GM12878 (cell line): ENCODE results near the gene ZC3H8. TPM values are rescaled to one million over a fixed set of nuclear protein-coding genes. Genes with fewer than 3 reads are reported as not detected.

ENCODE experiments used
- ATAC-seq: fragments of 200-7000 bp; cut with Tn5 transposase; 3 replicates; pipeline ENCODE4 v1.9.1; 2020; ENCODE audit warnings: mild to moderate bottlenecking, moderate library complexity
- BruUV-seq: library from RNA; stranded (reverse); fragments of 400-500 nt; replicated peaks from 2 replicates; lab custom pipeline; 2021; lab: Mats Ljungman, UMichigan
- CTCF ChIA-PET: fragments of 300-600 bp; sonication (Branson Sonifier 250); formaldehyde crosslinking; extraction: SDS; loops from one replicate; lab custom pipeline; 2021; ENCODE audit warnings: inconsistent platforms; lab: Yijun Ruan, JAX
- POLR2A ChIA-PET: fragments of 350-600 bp; formaldehyde crosslinking; extraction: SDS; loops from one replicate; lab custom pipeline; 2021; ENCODE audit warnings: inconsistent platforms; lab: Charles Lee
- RAD21 ChIA-PET: fragments of 300-600 bp; sonication (Branson Sonifier 250); formaldehyde crosslinking; loops from one replicate; lab custom pipeline; 2023; ENCODE audit warnings: antibody characterized with exemption; ENCODE audit not compliant: unreplicated experiment; lab: Charles Lee
- SMC1A ChIA-PET: fragments of 300-600 bp; sonication (Branson Sonifier 250); formaldehyde crosslinking; loops from one replicate; lab custom pipeline; 2023; ENCODE audit not compliant: unreplicated experiment, uncharacterized antibody; lab: Charles Lee
- DNase-seq: peaks from one replicate; pipeline ENCODE4 v3.0.0-alpha.2; 2011; ENCODE audit warnings: low read depth, low spot score
- FAIRE-seq: peaks from 3 replicates; lab custom pipeline; 2011; peaks lifted over from hg19 to GRCh38; lab: Jason Lieb, UNC
- H2AFZ ChIP-seq: 2 replicates; pipeline ENCODE4 v1.6.0; 2011; ENCODE audit warnings: low read depth, low read length, control low read depth; ENCODE audit not compliant: control insufficient read depth
- H3K27ac ChIP-seq: 2 replicates; pipeline ENCODE4 v1.5.1; 2011; ENCODE audit warnings: control low read depth; ENCODE audit not compliant: control insufficient read depth, insufficient read depth
- H3K27me3 ChIP-seq, 2 experiments: replicated peaks in 1 of 2; 2 replicates each; pipeline versions ENCODE4 v1.6.0 to v1.6.1; 2011; ENCODE audit warnings: low read length in 1 of 2; ENCODE audit not compliant: control insufficient read depth in 2 of 2, insufficient read depth in 2 of 2
- H3K36me3 ChIP-seq, 2 experiments: 2 replicates each; pipeline ENCODE4 v1.5.1; 2011; ENCODE audit warnings: low read length in 1 of 2; ENCODE audit not compliant: control insufficient read depth in 2 of 2, insufficient read depth in 2 of 2
- H3K4me1 ChIP-seq: 2 replicates; pipeline ENCODE4 v1.6.1; 2011; ENCODE audit warnings: mild to moderate bottlenecking, low read length, moderate library complexity, mixed read lengths; ENCODE audit not compliant: control insufficient read depth, insufficient read depth
- H3K4me2 ChIP-seq: 2 replicates; pipeline ENCODE4 v1.6.0; 2011; ENCODE audit warnings: control low read depth; ENCODE audit not compliant: control insufficient read depth, insufficient read depth
- H3K4me3 ChIP-seq: fragments of 200-600 bp; sonication (generic); 2 replicates; pipeline ENCODE4 v1.5.1; 2016
- H3K79me2 ChIP-seq: 2 replicates; pipeline ENCODE4 v1.6.0; 2011; ENCODE audit warnings: low read length; ENCODE audit not compliant: control insufficient read depth, insufficient read depth
- H3K9ac ChIP-seq: 2 replicates; pipeline ENCODE4 v1.8.0; 2011; ENCODE audit warnings: low read length, control low read depth, mixed read lengths; ENCODE audit not compliant: control insufficient read depth, insufficient read depth
- H3K9me3 ChIP-seq: replicated peaks from 3 replicates; pipeline ENCODE4 v1.5.1; 2011; ENCODE audit warnings: mild to moderate bottlenecking, low read length; ENCODE audit not compliant: control insufficient read depth, insufficient read depth
- H4K20me1 ChIP-seq: 2 replicates; pipeline ENCODE4 v1.6.0; 2011; ENCODE audit not compliant: control insufficient read depth, insufficient read depth
- NFYA ChIP-seq: IDR thresholded peaks from 2 replicates; pipeline ENCODE4 v1.6.1; 2011; ENCODE audit warnings: low read depth, mild to moderate bottlenecking, low read length, improper control_type of control experiment, borderline replicate concordance
- PAX5 ChIP-seq: IDR thresholded peaks from 2 replicates; pipeline ENCODE4 v1.6.1; 2011; ENCODE audit warnings: low read depth, low read length, borderline replicate concordance
- SUPT20H ChIP-seq: IDR thresholded peaks from 2 replicates; pipeline ENCODE4 v1.6.1; 2011; ENCODE audit warnings: low read depth, mild to moderate bottlenecking, low read length, moderate library complexity, borderline replicate concordance; ENCODE audit not compliant: control insufficient read depth
- TCF7 ChIP-seq: IDR thresholded peaks from 2 replicates; pipeline ENCODE4 v1.6.1; 2014; ENCODE audit warnings: antibody characterized with exemption, borderline replicate concordance
- WGBS: methylation state at CpG from one replicate; pipeline ENCODE4 v1.1.6; 2016; ENCODE audit warnings: low lambda C conversion rate; ENCODE audit not compliant: insufficient replicate concordance, insufficient coverage; ENCODE audit errors: missing lambda C conversion rate; 5-methylcytosine and 5-hydroxymethylcytosine counted together
- in situ Hi-C: fragments of 300-500 bp; cut with MboI; formaldehyde crosslinking; loops from 9 replicates; pipeline ENCODE4 v1.14.3; 2018; ENCODE audit warnings: mixed read lengths
- intact Hi-C: fragments of 100-400 bp; cut with micrococcal nuclease; formaldehyde crosslinking; loops from one replicate; pipeline ENCODE4 v1.14.2; 2022; ENCODE audit not compliant: unreplicated experiment
- polyA plus RNA-seq, 11 experiments: library from polyadenylated mRNA; depleted of rRNA in 4 of 11; unstranded in 6 of 11; stranded (reverse) in 5 of 11; fragments of >200 nt; fragmentation: Nextera tagmentation in 4 of 11; fragmentation: Illumina TruSeq in 1 of 11; extraction: Ambion mirVana in 4 of 11; extraction: Trizol in 1 of 11; gene quantifications; 1 replicate in 1 of 11; 2 replicates in 10 of 11; pipeline versions ENCODE4 v1.2.1 to v1.2.3, GENCODE V29; 2011 to 2016; ENCODE audit warnings: inconsistent platforms in 2 of 11, missing spikeins in 2 of 11, low read depth in 1 of 11
- total RNA-seq, 4 experiments: library from RNA; depleted of rRNA in 3 of 4; stranded (reverse); fragments of >200 nt in 3 of 4; fragmentation: Illumina TruSeq in 1 of 4; extraction: Trizol in 1 of 4; gene quantifications; 2 replicates each; pipeline versions ENCODE4 v1.2.1 to v1.2.3, GENCODE V29; 2013 to 2021
- TF ChIP-seq, protein P1 (sequence below): fragments of 150-350 bp; IDR thresholded peaks from 2 replicates; pipeline ENCODE4 v1.6.1; 2016; ENCODE audit warnings: low read depth, low read length

The ZC3H8 gene
- total and polyA plus RNA-seq, 10 of the 15 experiments (the other 5 are each of a cell fraction or from before 2014, with no cell fraction given), result 9.9 to 28.4 (median 19.5) TPM

DNA sequence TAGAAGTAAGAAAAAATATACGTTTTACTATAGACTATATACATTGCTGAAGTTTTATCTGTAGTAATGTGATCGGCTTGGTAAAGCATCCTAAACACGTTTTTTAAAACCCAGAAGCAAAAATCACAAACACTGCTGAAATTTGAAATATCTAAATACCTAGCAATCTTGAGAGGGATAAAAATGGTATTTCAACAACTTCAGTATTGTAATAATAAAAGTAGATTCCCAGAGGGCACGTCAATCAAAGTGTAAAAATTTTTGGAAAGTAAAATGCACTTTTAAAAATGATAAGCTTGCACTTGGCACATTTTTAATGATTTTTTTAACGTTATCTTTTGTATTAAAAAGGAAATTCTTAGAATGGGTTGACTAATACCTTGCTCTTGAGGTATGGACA lies 22.1 kb upstream of the ZC3H8 start:
- no peak for FAIRE-seq
- no peak for TF ChIP-seq TCF7
- no peak for TF ChIP-seq PAX5
- no peak for TF ChIP-seq SUPT20H
- TF ChIP-seq, protein P1, sequence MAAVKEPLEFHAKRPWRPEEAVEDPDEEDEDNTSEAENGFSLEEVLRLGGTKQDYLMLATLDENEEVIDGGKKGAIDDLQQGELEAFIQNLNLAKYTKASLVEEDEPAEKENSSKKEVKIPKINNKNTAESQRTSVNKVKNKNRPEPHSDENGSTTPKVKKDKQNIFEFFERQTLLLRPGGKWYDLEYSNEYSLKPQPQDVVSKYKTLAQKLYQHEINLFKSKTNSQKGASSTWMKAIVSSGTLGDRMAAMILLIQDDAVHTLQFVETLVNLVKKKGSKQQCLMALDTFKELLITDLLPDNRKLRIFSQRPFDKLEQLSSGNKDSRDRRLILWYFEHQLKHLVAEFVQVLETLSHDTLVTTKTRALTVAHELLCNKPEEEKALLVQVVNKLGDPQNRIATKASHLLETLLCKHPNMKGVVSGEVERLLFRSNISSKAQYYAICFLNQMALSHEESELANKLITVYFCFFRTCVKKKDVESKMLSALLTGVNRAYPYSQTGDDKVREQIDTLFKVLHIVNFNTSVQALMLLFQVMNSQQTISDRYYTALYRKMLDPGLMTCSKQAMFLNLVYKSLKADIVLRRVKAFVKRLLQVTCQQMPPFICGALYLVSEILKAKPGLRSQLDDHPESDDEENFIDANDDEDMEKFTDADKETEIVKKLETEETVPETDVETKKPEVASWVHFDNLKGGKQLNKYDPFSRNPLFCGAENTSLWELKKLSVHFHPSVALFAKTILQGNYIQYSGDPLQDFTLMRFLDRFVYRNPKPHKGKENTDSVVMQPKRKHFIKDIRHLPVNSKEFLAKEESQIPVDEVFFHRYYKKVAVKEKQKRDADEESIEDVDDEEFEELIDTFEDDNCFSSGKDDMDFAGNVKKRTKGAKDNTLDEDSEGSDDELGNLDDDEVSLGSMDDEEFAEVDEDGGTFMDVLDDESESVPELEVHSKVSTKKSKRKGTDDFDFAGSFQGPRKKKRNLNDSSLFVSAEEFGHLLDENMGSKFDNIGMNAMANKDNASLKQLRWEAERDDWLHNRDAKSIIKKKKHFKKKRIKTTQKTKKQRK, result no peak
- TF ChIP-seq NFYA, result no peak
- Histone ChIP-seq H3K4me3 (peak overlapping the region; percentile 99), H3K9ac (no peak overlapping the region; the same call in 1 of the 2 replicates), H3K4me2 (peak overlapping the region; percentile 67), H3K27me3 (no peaks in the 10 kb centered on the region), H3K36me3 (no peaks in the 10 kb centered on the region), H3K9me3 (no peaks in the 10 kb centered on the region), H3K27ac (no peak overlapping the region), H2AFZ (no peak overlapping the region; the same call in 1 of the 2 replicates), H4K20me1 (no peaks in the 10 kb centered on the region), H3K79me2 (peaks cover 9% of the 10 kb centered on the region), H3K4me1 (no peaks in the 10 kb centered on the region)
- in situ Hi-C loops (no loop called here), intact Hi-C loops (loop anchor here (5.0 kb wide), 1 partner anchor 155 kb away; the partner anchor contains the start of gene RGPD8)
- CTCF ChIA-PET, result interaction anchor here (1.3 to 2.0 kb wide), 2 partner anchors 17 to 21 kb away, joined by 4 to 9 read pairs; no protein-coding TSS in a partner anchor
- no TSS peak for BruUV-seq
- DNase-seq, result no peak
- 50% methylated on average over 5 of the region's 5 CpGs for WGBS
- ATAC-seq, result no peak
- RAD21 ChIA-PET, result interaction anchor here (1.5 kb wide), 1 partner anchor 66 kb away, joined by 5 read pairs; no protein-coding TSS in a partner anchor
- SMC1A ChIA-PET, result interaction anchor here (0.9 kb wide), 1 partner anchor 22 kb away, joined by 3 read pairs; no protein-coding TSS in a partner anchor
- POLR2A ChIA-PET, result interaction anchor here (0.7 kb wide), 1 partner anchor 184 kb away, joined by 3 read pairs; no protein-coding TSS in a partner anchor
